HG02973 (cell line): ENCODE data around the gene CACNA1D.

ENCODE experiments used
- ATAC-seq: cut with Tn5 transposase; IDR thresholded peaks from one replicate; pipeline ENCODE4 v1.9.1; 2021; ENCODE audit warnings: moderate library complexity; ENCODE audit not compliant: unreplicated experiment

The CACNA1D gene

GRCh38 chr3:53733446-53733845 lies 239.0 kb downstream of the CACNA1D start:
- ATAC-seq: no peak

GRCh38 chr3:53739966-53740365 lies 245.6 kb downstream of the CACNA1D start:
- no peak for ATAC-seq

DNA sequence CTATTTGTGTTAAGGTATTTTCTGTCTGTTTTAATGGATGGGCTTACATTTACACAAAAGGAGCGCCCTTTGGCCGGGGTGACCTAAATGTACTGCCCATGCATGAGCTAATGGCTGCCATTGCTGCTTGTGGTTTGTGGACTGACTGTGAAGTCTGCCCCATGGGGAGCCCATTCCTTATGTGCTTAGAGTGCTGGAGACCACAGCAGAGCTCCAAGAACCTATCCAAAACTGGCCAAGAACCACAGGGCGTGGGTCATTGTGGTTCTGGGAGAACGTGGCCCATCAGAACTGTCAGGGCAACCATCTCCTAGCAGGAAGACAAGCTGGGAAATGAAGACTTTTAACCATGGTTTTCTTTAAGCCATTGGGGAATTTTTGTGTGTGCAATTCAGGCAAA lies 246.5 kb downstream of the CACNA1D start:
- ATAC-seq: no peak

- ATAC-seq: no peak
Observed at GRCh38 chr3:53744351-53744750, 249.9 kb downstream of the CACNA1D start.

DNA sequence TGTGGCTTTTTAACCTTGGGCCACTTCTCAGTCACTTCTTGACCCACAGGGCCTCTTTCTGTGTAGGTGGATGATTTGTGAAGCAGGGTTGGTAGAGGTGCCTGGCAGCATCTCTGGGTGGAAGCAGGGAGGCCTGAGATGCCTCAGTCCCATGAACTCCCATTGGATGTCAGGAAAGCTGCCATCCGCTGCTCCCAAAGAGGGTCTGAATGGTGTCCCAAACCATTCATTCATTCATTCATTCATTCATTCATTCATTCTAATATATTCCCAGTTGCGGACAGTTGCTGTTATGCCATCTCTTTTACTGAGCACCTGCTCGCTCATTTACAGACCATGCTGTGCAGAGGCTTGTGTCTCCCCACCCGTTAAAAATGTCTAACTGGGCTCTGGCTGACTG lies 253.1 kb downstream of the CACNA1D start:
- no peak for ATAC-seq

GRCh38 chr3:53748512-53749271 lies 254.3 kb downstream of the CACNA1D start:
- ATAC-seq: peak; percentile 88

GRCh38 chr3:53749448-53749847 lies 255.0 kb downstream of the CACNA1D start:
- ATAC-seq: no peak

DNA sequence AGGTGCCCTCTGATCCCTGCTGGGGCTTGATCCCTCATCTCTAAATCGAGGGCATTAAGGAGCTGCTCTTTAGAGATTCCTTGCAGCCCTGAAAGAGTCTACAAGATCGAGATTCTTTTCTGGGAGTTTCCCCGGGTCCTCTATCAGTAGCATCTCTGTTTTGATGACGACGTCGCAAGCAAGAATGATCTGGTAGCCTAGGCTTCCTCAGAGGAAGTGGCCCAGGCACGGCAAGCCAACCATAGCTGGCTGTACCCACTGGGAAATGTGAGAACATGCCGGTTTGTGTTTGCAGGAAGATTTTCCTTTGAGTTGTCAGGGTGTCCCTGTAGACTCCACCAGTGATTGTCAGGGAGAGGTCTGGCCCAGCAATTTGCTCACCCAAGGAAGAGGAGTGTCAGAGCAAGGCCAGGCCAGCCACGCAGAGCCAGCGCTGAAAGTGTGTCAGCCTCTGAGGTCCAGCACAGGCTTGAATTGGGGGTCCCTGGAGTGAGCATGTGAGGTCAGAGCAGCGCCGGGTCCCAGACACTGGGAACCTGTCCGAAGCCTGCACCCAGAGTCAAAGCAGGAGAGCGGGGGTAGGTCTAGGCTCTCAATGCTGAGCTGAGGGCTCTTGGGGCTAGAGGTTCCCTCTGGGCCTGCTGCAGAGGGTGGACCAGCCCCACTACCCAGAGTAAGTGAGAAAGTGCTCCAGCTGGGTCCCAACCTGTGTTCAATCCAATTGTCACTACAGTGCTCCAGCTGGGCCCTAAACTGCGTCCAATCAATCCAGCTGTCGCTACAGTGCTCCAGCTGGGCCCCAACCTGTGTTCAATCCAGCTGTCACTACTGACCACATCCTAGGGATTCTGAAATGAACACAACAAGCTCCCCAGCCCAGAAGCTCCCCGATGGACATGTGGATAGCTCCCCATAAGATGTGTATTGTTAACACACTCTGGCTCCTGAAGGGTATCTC lies 256.1 kb downstream of the CACNA1D start:
- ATAC-seq: no peak

GRCh38 chr3:53753518-53754183 lies 259.2 kb downstream of the CACNA1D start:
- ATAC-seq: no peak

GRCh38 chr3:53754325-53754724 lies 259.9 kb downstream of the CACNA1D start:
- no peak for ATAC-seq

DNA sequence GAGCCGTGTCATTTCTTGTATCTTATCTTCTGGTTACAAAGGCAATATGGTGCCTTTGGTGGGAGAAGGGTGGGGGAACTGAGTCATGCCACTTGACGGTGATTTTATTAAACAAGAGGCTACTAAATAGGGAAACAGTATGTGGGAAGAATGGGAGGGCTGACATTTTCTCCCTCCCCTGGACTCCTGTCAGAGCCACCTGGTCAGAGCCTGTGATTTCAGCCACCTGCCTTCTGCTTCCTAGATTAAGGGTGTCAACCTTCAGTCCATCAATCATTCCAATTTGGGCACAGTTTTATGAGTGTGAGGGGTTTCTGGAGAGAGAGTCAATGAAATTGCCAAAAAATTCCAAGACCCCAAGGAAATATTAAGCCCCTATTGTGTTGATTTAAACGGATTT lies 264.4 kb downstream of the CACNA1D start:
- no peak for ATAC-seq

- no peak for ATAC-seq
Observed at GRCh38 chr3:53763353-53763752, 268.9 kb downstream of the CACNA1D start.

- ATAC-seq: no peak
Observed at GRCh38 chr3:53764026-53764775, 269.8 kb downstream of the CACNA1D start.

DNA sequence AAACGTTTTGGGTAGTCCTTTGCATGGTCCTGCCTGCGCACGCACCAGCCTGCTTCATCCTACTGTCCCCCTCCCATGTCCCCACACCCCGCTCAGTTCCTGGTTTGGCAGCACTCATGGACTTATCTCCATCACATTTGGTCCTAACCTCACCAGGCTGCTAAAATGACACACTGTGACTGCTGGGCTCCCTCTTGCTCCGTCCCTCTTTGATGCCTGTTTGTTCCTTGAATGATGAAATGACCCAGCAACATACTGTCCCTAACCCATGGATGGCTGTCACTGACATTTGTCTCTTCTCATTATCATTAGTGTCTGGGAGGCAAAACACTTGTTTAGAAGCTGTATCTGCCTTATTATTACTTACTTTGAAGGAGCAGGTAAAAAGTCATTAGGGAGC lies 271.3 kb downstream of the CACNA1D start:
- no peak for ATAC-seq

DNA sequence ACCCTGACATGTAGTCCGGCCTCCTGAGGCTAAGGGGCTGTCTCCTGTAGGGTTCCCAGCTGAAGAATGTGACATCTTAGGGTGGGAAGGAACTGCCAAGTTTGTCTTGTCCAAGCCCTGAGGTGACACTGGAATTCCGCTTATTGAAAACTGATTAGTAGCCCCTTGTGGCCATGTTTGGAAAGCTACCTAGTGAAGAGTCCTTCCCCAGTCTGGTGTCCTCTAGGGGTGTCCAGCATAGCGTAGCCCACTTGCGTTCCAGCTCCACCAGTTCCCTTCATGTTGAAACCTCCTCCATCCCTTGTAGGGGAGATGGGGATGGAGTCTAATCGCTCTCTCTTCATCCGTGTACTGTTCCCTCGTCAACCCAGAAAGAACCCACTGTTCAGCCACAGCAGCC lies 272.3 kb downstream of the CACNA1D start:
- no peak for ATAC-seq

- ATAC-seq: no peak
Observed at GRCh38 chr3:53768478-53769459, 274.4 kb downstream of the CACNA1D start.

GRCh38 chr3:53772562-53772961 lies 278.2 kb downstream of the CACNA1D start:
- no peak for ATAC-seq

DNA sequence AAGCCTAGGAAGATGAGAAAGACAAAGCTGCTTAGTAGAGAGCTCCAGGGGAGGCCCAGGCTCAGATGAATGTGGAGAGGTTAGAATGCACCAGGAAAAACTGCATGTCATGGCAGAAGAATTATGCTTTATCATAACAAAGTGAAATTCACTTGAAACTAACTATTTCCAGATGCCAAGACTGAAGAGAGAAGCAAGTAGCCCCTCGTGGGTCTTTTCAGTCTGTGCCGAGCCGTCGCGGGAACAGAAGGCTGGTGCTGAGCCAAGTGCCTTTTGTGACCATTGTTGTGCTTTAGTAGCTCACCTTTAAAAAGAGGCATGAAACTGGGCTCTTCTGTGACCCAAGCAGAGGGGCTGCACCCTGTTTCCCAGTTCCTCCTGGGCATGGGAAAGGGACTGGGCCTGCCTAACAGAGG lies 278.6 kb downstream of the CACNA1D start:
- no peak for ATAC-seq

DNA sequence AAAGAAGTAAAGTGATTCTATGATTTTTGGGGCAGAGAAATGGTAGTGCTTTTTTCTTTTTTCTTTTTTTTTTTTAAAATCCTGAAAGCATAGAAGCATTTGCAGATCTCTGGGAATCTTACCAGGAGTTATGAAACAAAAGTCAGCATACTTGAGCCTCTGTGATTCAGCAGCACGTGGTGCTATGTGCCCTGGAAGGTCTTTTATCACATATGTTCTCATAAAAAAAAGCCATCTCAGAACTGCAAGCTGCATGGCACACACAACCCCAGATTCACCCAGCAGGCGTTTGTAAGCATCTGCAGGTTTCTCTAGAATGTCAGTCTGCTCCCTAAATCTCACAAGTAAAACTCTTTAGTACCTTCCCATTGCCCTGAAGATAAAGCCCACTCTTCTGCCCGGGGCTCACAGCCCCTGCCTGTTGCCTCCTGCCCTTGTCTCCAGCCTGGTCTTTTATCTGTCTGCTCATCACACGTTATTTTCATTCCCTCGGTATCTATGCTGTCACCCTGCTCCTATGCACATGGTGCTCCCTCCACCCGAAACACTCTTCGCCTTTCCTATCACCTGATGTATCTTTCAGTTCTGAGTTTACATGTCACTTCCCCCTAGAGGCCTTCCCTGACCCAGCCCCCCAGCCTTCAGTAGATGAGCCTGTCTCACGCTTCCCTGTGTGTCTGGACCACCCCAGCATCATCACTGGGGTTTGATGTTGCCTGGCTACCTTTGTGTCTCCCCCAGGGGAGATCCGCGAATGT lies 279.4 kb downstream of the CACNA1D start:
- ATAC-seq: peak; percentile 65
